Neuron (in vitro differentiated cells): Measurements from ENCODE around the gene GNAL.
"Not testable (repeated sequence)": the region's sequence is repeated elsewhere in the genome, so short reads cannot be mapped to it uniquely, and the experiment has no call there.

ENCODE experiments used
- H2AFZ ChIP-seq: one replicate; pipeline ENCODE4 v1.6.1; 2013; ENCODE audit warnings: low read depth, mild to moderate bottlenecking, inconsistent platforms, low read length, moderate library complexity
- H3K27me3 ChIP-seq: one replicate; pipeline ENCODE4 v1.6.1; 2013; ENCODE audit warnings: low read length; ENCODE audit not compliant: insufficient read depth
- H3K36me3 ChIP-seq: one replicate; pipeline ENCODE4 v1.6.1; 2013; ENCODE audit warnings: low read length; ENCODE audit not compliant: insufficient read depth
- H3K4me1 ChIP-seq: one replicate; pipeline ENCODE4 v1.6.1; 2013; ENCODE audit warnings: low read length; ENCODE audit not compliant: insufficient read depth
- H3K4me3 ChIP-seq: 2 replicates; pipeline ENCODE4 v1.5.1; 2013; ENCODE audit warnings: mild to moderate bottlenecking, low read length, moderate library complexity
- H3K9me3 ChIP-seq: one replicate; pipeline ENCODE4 v1.6.1; 2013; ENCODE audit warnings: low read length

The GNAL gene

GRCh38 chr18:11892438-11892837 lies 203.4 kb downstream of the GNAL start:
- not testable (repeated sequence) for H3K27me3 ChIP-seq, H2AFZ ChIP-seq, H3K9me3 ChIP-seq, H3K4me1 ChIP-seq, H3K4me3 ChIP-seq
- peaks cover 18% of the 10 kb centered on the region for H3K36me3 ChIP-seq

GRCh38 chr18:11897781-11898180 lies 208.7 kb downstream of the GNAL start:
- Histone ChIP-seq H2AFZ (no peak overlapping the region), H3K9me3 (no peaks in the 10 kb centered on the region), H3K4me1 (no peaks in the 10 kb centered on the region), H3K36me3 (peaks cover 7% of the 10 kb centered on the region), H3K4me3 (no peak overlapping the region), H3K27me3 (no peaks in the 10 kb centered on the region)

- Histone ChIP-seq H3K4me1 (no peaks in the 10 kb centered on the region), H2AFZ (no peak overlapping the region), H3K9me3 (no peaks in the 10 kb centered on the region), H3K27me3 (no peaks in the 10 kb centered on the region), H3K36me3 (peaks cover 9% of the 10 kb centered on the region), H3K4me3 (no peak overlapping the region)
Observed at GRCh38 chr18:11899063-11899462, 210.0 kb downstream of the GNAL start.

- Histone ChIP-seq H2AFZ (no peak overlapping the region), H3K9me3 (no peaks in the 10 kb centered on the region), H3K4me3 (no peak overlapping the region), H3K4me1 (no peaks in the 10 kb centered on the region), H3K36me3 (peaks cover 4% of the 10 kb centered on the region), H3K27me3 (no peaks in the 10 kb centered on the region)
Observed at GRCh38 chr18:11901826-11902438, 212.9 kb downstream of the GNAL start.

GRCh38 chr18:11902522-11903292 lies 213.6 kb downstream of the GNAL start:
- no peak overlapping the region for H3K4me3 ChIP-seq
- no peaks in the 10 kb centered on the region for H3K27me3 ChIP-seq
- peaks cover 5% of the 10 kb centered on the region for H3K4me1 ChIP-seq
- H2AFZ ChIP-seq: no peak overlapping the region
- H3K9me3 ChIP-seq: no peaks in the 10 kb centered on the region
- H3K36me3 ChIP-seq: peaks cover 4% of the 10 kb centered on the region

- peaks cover 4% of the 10 kb centered on the region for H3K36me3 ChIP-seq
- H2AFZ ChIP-seq: no peak overlapping the region
- H3K4me1 ChIP-seq: peaks cover 11% of the 10 kb centered on the region
- H3K4me3 ChIP-seq: no peak overlapping the region
- no peaks in the 10 kb centered on the region for H3K27me3 ChIP-seq
- H3K9me3 ChIP-seq: no peaks in the 10 kb centered on the region
Observed at GRCh38 chr18:11905613-11906012, 216.5 kb downstream of the GNAL start.

- no peaks in the 10 kb centered on the region for H3K27me3 ChIP-seq
- no peak overlapping the region for H3K4me3 ChIP-seq
- peaks cover 11% of the 10 kb centered on the region for H3K4me1 ChIP-seq
- no peak overlapping the region for H2AFZ ChIP-seq
- H3K9me3 ChIP-seq: no peaks in the 10 kb centered on the region
- peaks cover 4% of the 10 kb centered on the region for H3K36me3 ChIP-seq
Observed at GRCh38 chr18:11906176-11906575, 217.1 kb downstream of the GNAL start.

- peaks cover 4% of the 10 kb centered on the region for H3K36me3 ChIP-seq
- H3K27me3 ChIP-seq: no peaks in the 10 kb centered on the region
- peak overlapping the region; percentile 96 for H2AFZ ChIP-seq
- H3K4me1 ChIP-seq: peaks cover 11% of the 10 kb centered on the region
- H3K9me3 ChIP-seq: no peaks in the 10 kb centered on the region
- H3K4me3 ChIP-seq: peak overlapping the region; percentile 77
Observed at GRCh38 chr18:11906926-11907874, 218.1 kb downstream of the GNAL start.

- Histone ChIP-seq H3K4me1 (peaks cover 11% of the 10 kb centered on the region), H3K9me3 (no peaks in the 10 kb centered on the region)
Observed at GRCh38 chr18:11908182-11909060, 219.4 kb downstream of the GNAL start, which contains the start of gene MPPE1. Gene MPPE1, minus strand, starts transcription at chr18:11908317. Its CDS starts 11,053 bp downstream, at chr18:11897264.

GRCh38 chr18:11909061-11909455 lies 220.0 kb downstream of the GNAL start:
- Histone ChIP-seq H3K36me3 (no peaks in the 10 kb centered on the region), H3K4me3 (peak overlapping the region; percentile 77), H3K4me1 (peaks cover 11% of the 10 kb centered on the region), H3K9me3 (no peaks in the 10 kb centered on the region), H2AFZ (peak overlapping the region; percentile 96), H3K27me3 (no peaks in the 10 kb centered on the region)

More at GRCh38 chr18:11908182-11909060, 219.4 kb downstream of the GNAL start, which contains the start of gene MPPE1:
- Histone ChIP-seq H3K4me3 (peak within 1 kb of the TSS; percentile 77), H3K36me3 (no peaks in the 10 kb centered on the region), H2AFZ (peak within 1 kb of the TSS; percentile 96), H3K27me3 (no peaks in the 10 kb centered on the region)

- peaks cover 11% of the 10 kb centered on the region for H3K4me1 ChIP-seq
- H3K36me3 ChIP-seq: no peaks in the 10 kb centered on the region
- peak overlapping the region; percentile 96 for H2AFZ ChIP-seq
- peak overlapping the region; percentile 77 for H3K4me3 ChIP-seq
- H3K9me3 ChIP-seq: no peaks in the 10 kb centered on the region
- no peaks in the 10 kb centered on the region for H3K27me3 ChIP-seq
Observed at GRCh38 chr18:11909591-11910026, 220.5 kb downstream of the GNAL start.

- H2AFZ ChIP-seq, H3K27me3 ChIP-seq, H3K4me3 ChIP-seq, H3K36me3 ChIP-seq, H3K4me1 ChIP-seq, H3K9me3 ChIP-seq: not testable (repeated sequence)
Observed at GRCh38 chr18:11916880-11917279, 227.8 kb downstream of the GNAL start.
